ENCODE results near the gene CAPN15. TPM values are rescaled to one million over a fixed set of nuclear protein-coding genes. Genes with fewer than 3 reads are reported as not detected.
A peak's percentile ranks its signal among the peaks of the same experiment; 100 is the strongest.

Gene CAPN15
- total RNA-seq, 1 donor from 2014 or later: 60.3 TPM

DNA sequence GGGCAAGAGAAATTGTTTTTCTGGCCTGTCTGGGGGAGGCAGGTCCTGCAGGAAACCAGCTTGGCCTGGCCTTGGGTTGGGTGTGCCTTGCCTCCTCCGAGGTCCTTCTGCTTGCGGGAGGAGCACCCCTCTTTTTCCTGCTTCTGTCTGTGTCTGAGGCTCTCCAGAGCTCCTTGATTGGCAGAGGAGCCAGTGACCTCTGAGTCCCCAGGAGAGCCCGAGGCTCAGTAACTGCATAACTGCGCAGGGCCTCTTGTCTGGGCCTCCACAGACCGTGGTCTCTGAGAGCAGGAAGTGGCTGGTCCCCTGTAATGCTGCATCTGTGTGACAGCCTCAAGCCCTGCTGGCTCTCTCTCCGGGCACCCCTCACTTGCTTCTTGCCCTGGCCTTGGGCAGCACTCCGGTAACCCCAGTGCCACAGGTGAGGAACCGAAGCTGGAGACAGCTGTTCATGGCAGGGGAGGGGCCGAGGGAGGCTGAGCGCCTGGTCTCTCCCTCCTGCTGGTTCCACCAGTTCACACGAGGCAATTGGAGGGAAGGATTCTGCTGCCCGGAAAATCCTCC, 1.6 kb downstream of the CAPN15 start:
- TF ChIP-seq, protein P1, sequence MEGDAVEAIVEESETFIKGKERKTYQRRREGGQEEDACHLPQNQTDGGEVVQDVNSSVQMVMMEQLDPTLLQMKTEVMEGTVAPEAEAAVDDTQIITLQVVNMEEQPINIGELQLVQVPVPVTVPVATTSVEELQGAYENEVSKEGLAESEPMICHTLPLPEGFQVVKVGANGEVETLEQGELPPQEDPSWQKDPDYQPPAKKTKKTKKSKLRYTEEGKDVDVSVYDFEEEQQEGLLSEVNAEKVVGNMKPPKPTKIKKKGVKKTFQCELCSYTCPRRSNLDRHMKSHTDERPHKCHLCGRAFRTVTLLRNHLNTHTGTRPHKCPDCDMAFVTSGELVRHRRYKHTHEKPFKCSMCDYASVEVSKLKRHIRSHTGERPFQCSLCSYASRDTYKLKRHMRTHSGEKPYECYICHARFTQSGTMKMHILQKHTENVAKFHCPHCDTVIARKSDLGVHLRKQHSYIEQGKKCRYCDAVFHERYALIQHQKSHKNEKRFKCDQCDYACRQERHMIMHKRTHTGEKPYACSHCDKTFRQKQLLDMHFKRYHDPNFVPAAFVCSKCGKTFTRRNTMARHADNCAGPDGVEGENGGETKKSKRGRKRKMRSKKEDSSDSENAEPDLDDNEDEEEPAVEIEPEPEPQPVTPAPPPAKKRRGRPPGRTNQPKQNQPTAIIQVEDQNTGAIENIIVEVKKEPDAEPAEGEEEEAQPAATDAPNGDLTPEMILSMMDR (conservative IDR thresholded peaks at IDR 0.05): no peak
- Mint-ChIP-seq H3K36me3 (ENCODE audit: low read depth) (peaks cover 3% of the 10 kb centered on the region), H3K27me3 (ENCODE audit: low read depth) (peaks cover 4% of the 10 kb centered on the region), H3K4me1 (peaks cover 26% of the 10 kb centered on the region), H3K4me3 (peak overlapping the region; percentile 92), H3K27ac (ENCODE audit: unreplicated experiment) (no peak overlapping the region), H3K9me3 (no peaks in the 10 kb centered on the region)
- no peak for DNase-seq (ENCODE audit: low read depth, low spot score)

DNA sequence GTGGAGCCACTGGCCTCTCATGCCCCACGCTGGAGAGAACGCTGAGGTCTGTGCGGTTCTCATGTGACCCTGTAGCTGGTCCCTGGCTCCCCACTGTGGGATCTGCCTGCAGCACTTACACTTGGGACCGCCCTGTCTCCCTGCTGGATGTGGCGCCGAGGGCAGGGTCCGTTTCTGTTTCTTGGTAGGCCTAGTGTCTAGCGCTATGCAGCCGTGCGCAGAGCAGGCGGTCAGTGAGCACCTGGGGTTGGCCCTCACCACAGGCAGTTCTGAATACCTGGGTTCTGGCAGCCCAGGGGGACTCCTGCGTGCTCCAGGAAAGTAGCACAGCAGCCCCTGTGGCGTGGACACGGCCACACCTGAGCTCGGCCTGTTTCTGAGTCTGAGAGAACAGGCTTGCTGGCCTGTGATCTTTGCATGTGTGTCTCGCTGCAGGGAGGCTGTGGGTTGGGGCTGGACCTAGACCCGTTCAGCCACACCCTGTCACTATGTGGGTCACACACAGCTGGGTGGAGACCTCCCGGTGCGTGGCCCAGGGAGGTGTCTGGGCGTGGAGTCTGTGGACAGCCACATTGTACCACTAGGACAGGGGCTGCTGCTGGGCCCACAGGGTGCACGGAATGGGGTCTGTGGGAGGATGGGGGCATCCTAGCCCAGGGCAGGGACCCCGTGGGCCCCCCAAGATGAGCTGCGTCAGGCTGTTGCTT, 2.8 kb downstream of the CAPN15 start:
- Mint-ChIP-seq H3K27me3 (ENCODE audit: low read depth) (peaks cover 4% of the 10 kb centered on the region), H3K36me3 (ENCODE audit: low read depth) (peaks cover 3% of the 10 kb centered on the region), H3K4me1 (peaks cover 25% of the 10 kb centered on the region), H3K9me3 (no peaks in the 10 kb centered on the region), H3K27ac (ENCODE audit: unreplicated experiment) (peak overlapping the region; percentile 27), H3K4me3 (peak overlapping the region; percentile 92)
- no peak for DNase-seq (ENCODE audit: low read depth, low spot score)
- TF ChIP-seq, protein P1 (conservative IDR thresholded peaks at IDR 0.05): no peak

DNA sequence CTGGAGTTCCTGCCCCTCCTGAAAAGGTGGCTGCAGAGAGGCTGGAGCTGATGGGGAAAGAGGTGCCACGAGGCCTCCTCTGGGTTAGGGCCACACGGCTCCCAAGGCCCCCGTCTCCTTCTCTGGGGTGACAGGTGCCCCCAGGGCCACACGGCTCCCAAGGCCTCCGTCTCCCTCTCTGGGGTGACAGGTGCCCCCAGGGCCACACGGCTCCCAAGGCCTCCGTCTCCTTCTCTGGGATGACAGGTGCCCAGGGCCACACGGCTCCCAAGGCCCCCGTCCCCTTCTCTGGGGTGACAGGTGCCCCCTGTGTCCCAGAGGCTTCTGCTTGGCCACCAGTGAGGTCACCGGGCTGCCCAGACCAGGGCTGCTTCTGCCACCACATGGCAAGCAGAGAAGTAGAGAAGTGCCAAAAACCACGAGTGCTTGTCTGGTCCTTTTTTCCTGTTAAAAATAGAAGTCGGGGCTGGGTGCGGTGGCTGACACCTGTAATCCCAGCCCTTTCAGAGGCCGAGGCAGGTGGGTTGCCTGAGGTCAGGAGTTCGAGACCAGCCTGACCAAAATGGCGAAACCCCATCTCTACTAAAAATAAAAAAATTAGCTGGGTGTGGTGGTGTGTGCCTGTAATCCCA, 4.1 kb downstream of the CAPN15 start:
- no peak overlapping the region for H3K27ac Mint-ChIP-seq (ENCODE audit: unreplicated experiment)
- TF ChIP-seq, protein P1 (conservative IDR thresholded peaks at IDR 0.05): no peak
- no peak overlapping the region for H3K4me3 Mint-ChIP-seq
- peaks cover 1% of the 10 kb centered on the region for H3K27me3 Mint-ChIP-seq (ENCODE audit: low read depth)
- no peaks in the 10 kb centered on the region for H3K36me3 Mint-ChIP-seq (ENCODE audit: low read depth)
- DNase-seq (ENCODE audit: low read depth, low spot score): no peak
- no peaks in the 10 kb centered on the region for H3K9me3 Mint-ChIP-seq
- peaks cover 14% of the 10 kb centered on the region for H3K4me1 Mint-ChIP-seq

DNA sequence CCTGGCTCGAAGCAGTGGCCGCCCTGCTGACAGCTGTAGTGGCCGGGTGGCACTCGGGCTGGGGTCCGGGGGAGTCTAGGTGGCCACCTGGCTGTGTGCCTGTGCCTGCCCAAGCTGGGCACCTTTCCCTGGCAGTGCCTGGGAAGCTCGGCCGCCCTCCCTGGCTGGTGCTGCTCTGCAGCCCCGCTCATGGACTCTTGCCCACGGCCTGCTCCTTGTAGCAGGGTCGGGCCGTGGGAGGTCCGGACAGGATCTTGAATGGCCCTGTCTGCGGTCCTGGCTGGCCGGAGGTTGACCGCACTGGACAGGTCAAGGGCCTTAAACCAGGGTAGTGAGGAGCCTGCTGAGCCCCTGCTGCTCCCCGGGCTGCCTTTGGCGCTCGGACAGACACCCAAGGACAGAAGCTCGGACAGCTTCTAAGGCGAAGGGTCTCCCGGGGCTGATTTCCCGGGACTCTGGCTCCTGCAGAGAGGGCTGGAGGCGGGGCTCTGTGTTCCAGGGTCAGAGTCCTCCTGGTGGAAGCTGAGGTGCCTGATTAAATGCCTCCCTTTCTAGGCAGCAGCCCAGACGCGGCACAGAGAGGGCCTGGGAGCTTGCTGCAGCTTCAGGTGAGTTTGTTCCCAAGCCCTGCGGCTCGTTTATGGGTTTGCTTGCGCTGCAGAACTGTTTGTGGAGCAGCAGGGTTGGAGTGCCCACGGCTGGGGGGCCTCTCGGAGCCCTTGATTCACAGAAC, 6.0 kb downstream of the CAPN15 start:
- TF ChIP-seq, protein P1 (conservative IDR thresholded peaks at IDR 0.05): no peak
- Mint-ChIP-seq H3K9me3 (no peaks in the 10 kb centered on the region), H3K27ac (ENCODE audit: unreplicated experiment) (no peak overlapping the region), H3K4me1 (peaks cover 10% of the 10 kb centered on the region), H3K4me3 (no peak overlapping the region), H3K36me3 (ENCODE audit: low read depth) (no peaks in the 10 kb centered on the region), H3K27me3 (ENCODE audit: low read depth) (no peaks in the 10 kb centered on the region)
- DNase-seq (ENCODE audit: low read depth, low spot score): no peak

DNA sequence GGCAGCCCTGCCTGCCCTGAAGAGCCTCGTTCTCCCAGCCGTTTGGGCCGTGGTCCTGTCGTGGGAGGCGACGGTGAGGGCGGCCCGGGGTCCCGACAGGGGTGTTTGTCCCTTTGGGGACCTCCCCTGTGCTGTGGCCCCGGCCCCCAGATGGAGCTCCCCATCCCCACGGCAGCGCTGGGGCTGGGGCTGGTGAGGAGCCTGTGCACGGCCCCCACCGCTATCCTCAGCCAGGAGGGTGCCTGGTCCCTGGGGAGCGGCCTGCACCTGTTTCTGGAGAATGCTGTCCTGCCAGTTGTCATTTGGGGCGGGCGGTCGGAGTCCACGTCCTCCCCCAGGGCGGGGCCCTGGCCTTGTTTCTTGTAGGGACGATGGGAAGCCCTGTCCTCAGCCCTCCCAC, 6.6 kb downstream of the CAPN15 start:
- peaks cover 5% of the 10 kb centered on the region for H3K4me1 Mint-ChIP-seq
- H3K4me3 Mint-ChIP-seq: no peak overlapping the region
- no peaks in the 10 kb centered on the region for H3K27me3 Mint-ChIP-seq (ENCODE audit: low read depth)
- DNase-seq (ENCODE audit: low read depth, low spot score): no peak
- H3K27ac Mint-ChIP-seq (ENCODE audit: unreplicated experiment): no peak overlapping the region
- TF ChIP-seq, protein P1 (conservative IDR thresholded peaks at IDR 0.05): no peak
- H3K36me3 Mint-ChIP-seq (ENCODE audit: low read depth): no peaks in the 10 kb centered on the region
- H3K9me3 Mint-ChIP-seq: no peaks in the 10 kb centered on the region

Measured in neural crest cell (in vitro differentiated cells).